CD4-positive, alpha-beta T cell treated with Interleukin-2 at 100 ng/mL for 4 hours (primary cell): Measurements from ENCODE around the gene ST7.

Experiments used
- DNase-seq: peaks from one replicate; pipeline ENCODE4 v3.0.0-alpha.2; 2020; ENCODE audit warnings: low spot score

The ST7 gene

DNA sequence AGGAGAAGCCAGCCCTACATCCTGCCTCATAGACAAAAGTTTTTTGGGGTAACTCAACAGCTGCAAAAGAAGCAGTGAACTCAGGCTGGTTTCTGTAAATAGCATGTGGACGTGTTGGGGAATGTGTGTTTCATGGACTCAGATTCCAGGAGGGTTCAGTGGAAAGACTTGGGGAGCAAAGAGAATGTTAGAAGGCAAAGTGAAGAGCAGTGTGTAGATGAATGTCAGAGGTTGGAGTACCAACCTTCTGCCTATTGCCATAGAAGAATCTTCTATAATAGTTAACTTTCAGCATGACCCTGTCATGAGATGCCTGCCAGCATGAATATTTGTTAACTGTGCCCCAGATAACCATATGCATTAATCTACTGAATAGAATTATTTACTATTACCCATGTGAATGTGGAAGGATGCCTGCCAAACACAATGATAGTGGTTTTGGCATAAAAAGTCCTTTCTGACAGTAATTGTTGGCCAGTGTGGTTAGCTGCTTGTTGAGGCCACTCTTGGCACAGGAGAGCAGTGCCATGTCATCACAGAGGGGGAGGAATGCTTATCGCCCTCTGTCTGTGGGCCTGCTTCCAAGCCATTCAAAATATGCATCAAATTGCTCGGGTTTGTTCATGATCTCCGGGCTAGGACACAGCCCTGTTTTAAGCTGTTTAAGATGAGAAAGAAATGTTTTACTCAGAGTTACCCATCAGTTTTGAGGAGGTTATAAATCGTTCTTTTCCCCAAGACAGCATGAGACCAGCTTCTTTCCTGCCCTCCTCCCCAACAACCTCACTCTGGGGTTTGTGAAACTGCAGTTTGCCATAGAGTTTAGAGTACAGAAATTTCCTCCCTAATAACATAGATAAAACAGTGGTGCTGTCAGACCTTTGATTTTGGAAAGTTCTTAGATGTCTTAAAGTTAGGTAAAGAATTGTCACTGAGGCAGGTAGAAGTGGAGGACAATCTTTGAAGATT, 204.2 kb downstream of the ST7 start:
- DNase-seq = no peak

DNA sequence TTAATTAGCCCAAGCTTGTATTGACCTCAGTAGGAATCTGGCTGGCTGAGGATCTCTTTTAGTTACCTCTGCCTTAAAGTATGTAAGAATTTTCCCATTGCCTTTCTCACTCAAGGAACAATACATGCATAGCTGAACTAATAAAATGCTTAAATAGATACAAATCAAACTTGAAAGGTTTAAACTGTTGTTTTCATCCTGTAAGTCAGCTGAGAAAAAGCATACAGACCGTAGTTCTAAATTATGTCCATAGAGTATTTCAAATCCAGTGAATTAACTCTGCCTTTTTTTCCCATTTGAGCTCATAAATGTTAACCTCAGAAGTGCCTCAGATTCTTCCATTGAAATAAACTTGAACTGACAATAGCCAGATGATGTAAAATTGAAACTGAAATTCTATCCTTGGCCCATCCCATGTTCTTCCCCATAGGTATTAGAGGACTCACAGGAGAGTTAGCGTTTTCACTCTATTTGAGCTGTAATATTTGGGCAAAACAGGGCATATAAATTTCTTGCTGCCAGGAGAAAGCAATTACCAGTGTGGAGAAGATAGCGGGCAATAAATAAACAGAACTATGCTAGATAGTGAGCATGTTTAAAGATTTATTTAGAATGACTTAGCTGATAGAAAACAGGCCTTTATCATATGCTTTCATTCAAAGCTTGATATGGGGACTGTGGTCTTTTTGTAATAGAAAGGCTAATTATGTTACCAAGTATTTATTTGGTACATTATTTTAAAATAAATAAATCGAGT, 205.8 kb downstream of the ST7 start:
- DNase-seq = no peak

DNA sequence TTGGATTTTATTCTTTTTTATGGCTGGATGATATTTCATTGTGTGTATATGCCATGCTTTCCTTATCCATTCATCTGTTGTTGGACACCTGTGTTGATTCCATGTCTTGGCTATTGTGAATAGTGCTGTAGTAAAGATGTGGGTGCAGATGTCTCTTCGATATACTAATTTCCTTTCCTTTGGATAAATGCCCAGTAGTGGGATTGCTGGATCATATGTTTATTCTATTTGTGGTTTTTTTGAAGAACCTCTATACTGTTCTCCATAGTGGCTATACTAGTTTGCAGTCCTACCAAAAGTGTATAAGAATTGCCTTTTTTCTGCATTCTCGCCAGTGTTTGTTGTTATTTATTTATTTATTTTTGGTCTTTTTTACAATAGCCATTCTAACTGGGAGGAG, 209.8 kb downstream of the ST7 start:
- no peak for DNase-seq

DNA sequence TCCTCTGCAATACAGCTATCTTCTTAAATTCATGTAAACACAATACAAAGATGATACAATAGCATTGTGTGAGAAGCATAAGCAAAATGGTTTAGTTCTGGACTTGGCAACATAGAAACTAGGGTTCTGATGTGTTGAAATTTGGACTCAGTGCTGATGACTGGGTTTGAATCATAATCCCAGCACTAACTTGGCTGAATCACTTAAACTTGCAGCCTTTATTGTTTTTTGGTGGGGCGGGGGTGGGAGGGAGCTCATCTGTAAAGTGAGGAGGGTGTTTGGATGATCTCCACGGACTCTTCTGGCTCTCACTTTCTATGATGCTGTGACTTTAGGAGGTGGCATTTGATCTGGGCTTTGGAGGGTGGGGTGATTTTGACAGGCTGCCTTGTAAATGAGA, 211.3 kb downstream of the ST7 start:
- no peak for DNase-seq

DNA sequence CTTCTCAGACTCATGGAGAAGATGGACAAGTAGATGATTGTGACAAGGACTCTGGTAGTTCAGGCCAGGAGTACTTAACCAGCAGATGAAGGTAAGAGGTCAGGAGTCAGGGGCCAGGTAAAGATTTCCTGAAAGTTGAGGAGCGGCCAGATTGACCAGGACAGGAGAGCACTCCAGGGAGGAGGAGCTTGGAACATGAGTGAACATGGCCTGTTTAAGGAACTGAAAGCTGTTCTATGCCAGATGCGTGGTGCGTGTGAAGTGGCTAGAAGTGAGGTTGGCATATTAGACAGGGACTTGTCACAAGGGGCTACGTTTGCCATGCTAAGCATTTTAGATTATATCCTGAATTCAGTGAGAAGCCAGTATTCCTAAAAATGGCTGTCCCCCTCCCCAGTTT, 212.4 kb downstream of the ST7 start:
- DNase-seq = no peak

DNA sequence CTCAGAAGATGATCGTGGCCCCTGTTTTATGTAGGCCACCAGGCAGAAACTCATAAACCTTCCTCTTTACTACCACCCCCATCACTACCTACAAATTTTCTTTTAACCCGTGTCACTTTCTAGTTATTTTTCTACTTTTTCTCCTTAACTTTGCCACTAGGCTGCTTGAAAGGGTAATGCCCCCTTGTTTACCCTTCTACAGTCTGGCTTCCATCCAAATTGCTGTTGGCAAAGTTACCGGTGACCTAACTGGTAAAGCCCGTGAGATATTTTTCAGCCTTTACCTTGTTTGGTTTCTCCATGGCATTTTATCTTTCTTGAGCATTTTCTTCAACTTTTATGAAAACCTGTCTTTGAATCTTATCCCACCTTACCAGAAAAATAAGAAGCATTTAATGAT, 216.6 kb downstream of the ST7 start:
- DNase-seq = no peak

DNA sequence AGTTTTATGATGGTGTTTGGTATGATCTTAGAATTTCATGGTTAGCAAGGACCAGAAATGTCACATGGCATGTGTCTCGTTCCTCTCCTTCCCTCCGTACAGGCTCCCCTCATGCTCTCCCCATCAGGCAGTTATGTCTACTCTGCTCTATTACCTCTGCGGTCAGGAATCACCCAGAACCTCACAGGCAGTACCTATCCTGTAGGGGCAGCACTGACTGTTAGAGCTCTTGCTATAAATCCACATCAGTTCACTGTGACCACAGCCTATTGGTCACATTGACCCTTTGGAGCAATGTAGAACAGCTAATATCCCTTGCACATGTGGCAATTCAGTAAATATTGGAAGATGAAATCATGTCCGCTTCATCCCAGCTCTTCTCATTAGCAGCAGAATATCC, 217.8 kb downstream of the ST7 start:
- DNase-seq = no peak

DNA sequence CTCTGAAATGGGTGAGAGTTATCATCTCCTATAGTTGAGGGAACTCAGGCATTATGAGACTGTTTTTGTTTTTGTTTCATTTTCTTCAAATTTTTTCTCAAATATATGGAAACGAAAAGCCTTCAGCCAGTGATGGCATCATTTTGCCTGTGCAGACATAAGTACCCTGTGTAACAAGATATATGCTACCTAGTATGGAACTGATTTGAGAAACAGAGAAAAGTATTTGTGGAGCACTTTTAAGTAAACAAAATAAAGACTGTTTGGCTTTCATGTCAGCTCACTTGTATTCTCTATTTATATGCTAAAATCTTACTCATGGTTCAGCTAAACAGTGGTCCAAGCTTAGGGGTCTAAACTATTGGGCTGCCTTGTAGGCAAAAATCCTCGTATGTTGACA, 219.0 kb downstream of the ST7 start:
- no peak for DNase-seq

DNA sequence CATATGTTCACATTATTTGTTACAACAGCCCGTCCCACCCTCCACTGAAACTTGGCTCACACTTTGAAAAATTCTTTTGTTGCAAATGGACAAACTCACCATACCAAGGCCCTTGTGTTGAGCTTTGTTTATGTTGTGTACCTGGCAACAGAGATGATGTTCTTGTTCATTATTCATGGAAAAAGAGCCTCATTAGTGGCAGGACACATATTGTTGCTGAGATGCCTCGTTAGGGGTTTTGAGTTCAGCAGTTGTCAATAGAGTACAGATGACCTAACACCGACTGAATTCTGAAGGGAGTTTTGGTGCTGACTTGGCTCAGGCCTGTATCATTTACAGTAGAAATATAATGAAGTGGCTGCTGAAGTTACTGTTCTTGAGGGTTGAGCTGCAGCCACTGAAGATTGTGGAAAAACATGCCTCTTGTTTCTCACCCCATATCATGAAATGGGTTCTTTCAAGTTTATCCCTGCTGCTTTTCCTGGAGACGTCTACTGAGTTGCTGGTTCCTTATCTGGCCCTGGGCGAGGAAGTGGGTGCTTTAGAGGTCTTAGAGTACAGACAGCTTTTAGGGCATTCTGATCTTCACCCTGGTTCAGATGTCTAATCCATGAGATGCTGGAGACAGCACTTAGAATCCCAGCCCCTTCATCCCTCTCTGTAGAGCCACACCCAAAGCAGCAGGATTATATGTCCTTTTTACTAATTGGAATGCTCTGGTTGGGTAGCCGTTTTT, 219.9 kb downstream of the ST7 start:
- no peak for DNase-seq

DNA sequence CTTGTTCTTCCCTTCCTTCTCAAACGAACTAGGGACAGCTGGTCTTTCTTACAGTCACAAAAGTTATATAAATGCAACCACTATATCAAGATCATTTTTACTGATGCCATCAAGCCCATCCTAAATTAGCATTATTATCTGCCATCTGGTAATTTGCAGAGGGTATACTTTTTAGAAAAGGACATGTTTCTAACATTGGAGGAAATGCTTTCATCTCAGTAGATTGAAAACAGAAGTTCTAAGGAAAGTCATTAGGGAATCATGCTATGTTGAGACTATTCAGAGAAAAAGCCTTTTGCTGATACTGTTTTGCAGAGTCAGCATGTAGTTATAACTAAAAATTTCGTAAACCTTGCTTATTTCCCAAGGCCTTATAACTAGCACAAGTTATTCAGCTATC, 222.9 kb downstream of the ST7 start:
- DNase-seq = no peak

DNA sequence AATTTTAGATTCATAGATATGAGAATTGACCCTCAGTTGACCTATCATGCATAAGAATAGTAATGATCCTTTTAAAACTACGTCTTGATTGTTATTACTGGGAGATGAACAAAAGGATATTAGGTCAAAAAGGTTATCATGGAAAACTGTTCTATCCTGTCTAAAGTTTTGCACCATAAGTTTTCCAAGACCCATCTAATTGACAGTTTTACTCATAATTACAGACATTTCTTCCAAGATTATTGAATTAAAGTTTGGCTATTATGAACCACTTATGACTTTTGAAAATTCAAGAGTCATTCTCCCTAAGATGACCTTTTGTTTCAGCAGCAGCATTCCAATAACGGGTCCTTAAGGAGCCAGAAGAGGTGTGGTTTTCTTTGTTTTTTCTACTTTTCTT, 225.3 kb downstream of the ST7 start:
- DNase-seq = no peak

DNA sequence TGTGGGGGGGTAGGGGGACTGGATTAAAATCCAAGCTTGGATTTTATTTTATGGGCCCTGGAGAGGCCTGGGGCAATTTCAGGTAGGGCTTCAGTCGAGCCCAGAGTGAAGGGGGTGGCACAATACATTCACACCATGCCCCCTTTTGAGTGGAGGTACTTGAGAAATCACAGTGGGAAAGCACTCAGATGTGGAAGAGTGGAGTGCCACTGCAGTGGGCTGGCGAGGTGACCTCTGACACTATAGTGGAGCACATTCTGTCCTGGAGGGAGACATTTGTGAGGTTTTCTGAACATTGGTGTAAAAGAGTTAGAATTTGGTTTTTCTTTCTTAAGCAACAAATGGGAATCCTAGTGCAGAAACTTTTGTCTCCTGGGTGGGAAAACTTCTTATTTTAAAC, 226.4 kb downstream of the ST7 start:
- DNase-seq = no peak

DNA sequence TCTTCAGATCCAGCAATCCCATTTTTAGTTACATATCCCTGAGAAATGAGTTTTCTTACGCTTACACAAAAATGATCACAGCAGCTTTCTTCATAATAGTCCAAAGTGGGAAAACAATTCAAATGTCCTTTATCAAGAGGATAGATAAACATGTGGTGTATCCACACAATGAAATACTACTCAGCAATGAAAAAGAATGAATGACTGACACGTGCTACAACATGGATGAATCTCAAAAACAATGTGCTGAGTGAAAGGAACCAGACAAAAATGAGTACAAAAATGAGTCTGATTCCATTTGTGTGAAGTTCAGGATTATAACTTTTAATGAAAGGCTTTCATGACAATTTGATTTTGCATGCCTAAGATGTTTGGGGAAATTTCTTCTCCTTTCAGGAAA, 230.4 kb downstream of the ST7 start:
- no peak for DNase-seq

DNA sequence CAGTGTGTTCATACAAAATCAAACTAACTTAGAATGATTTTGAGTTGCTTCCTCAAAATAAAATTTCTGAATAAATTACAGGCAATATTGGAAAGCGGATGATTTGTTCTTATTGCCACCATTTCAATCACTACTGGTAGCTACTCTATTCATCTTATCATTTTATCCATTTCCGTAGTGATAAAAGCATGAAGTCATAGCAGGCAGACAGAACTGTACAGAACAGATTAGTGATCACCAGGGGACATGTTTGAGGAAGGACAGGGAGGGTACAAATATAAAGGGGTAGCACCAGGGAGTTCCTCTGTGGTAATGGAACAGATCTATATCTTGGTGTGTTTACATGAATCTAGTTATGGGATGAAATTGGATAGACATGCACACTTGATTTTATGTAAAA, 231.1 kb downstream of the ST7 start:
- no peak for DNase-seq

DNA sequence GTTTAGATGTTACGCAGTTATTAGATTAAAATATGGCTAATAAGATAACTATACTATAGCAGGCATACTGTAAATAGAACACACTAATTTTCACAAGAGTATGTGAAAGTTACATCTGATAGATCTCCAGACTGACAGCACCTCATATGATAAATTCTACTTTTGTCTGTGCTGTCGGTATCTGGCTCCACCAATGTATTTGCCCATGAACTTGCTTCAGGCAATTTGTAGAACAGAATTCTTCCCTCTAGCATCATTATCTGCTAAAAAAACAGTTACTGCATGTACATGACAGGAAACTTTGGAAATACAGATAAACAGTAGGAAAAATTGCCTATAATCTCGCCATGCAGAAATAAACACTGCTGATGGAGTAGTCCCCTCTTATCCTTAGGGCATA, 231.8 kb downstream of the ST7 start:
- DNase-seq = no peak

DNA sequence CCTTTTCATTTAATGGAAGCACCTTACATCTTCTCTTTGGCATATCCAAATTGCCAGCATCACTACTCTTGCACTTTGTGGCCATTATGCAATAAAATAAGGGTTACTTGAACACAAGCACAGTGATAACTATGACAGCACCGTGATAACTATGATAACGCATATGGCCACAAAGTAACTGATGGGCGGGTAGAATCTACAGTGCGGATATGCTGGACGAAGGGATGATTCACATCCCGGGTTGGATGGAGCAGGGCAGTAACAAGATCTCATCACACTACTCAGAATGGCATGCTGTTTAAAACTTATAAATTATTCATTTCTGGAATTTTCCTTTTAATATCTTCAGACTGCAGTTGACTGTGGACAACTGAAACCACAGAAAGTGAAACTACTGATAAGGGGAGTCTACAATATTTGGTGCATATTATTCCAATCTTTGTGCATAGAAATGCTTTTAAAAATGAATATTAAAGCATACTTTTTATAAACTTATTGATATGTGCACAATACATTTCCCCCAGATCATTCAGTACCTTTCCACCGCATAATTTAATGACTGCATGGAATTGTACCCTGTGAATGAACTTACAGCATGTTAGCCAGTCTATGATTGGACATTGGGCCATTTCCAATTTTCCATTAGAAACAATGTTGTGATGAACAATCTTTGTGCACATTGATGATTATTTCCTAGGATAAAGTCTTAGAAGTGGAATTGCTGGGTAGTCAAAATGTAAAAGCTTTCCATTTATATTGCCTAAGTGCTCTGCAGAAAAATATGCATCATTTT, 233.1 kb downstream of the ST7 start:
- no peak for DNase-seq

DNA sequence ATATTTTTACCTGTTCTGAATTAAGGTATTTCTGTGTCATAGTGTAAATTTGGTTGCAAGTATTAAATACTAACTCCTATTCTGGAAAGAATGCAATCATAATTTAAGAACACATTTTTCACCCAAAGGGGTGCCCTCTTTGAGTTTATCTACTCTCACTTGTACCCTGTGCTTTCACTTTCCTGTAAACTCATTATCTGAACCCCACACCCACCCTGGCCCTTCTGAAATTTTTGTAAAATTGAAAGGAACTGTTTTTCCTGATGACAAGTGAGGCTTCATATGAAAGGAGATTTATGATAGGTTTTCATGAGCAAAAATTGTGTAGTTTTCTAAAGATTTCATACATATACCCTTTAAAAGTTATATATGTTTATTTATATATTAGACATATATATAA, 235.1 kb downstream of the ST7 start:
- no peak for DNase-seq

DNA sequence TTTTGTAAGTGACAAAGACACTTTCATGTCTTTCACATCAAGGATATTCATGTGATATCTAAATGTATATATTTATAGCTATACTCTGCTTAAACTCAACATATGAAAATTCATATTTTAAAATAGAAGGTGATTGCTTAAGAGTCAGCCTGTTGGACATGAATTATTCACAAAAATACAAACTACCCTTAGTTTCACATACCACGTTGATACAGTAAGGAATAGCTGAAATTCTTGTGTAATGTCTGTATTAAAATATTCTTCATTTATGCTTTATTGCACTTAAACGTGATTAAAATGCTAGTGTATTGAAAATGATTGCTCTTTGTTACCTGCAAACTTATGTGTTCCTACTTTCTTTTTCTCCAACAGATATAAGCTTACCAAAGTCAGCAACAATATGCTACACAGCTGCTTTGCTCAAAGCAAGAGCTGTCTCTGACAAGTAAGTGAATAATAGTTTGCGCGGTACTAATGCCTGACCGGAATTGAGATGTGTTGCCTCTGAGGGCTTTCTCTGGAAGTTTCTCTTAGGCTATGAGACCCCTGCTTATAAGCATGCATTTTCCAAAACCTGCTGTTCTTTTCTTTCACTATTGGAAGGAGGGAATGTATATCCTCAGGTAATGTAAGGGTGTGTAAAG, 235.8 kb downstream of the ST7 start:
- DNase-seq = no peak

DNA sequence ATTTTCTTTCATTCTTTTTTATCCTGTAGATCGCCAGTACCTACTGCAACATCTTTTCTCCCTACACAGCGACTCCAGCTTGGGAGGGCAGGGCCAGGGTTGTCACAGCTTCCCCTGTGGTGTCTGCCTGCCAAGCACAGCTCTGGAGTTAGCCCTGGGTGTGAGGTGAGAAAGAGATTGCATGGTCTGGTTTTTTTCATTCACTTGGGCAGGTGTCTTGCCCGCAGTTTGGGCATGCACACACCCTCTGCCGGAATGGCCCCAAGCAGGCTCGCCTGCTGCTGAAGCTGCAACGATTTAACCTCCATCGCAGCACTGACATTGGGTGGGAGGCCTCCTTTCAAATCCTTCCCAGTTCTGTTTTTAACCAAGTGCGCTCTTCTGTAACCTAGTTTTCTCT, 236.8 kb downstream of the ST7 start:
- no peak for DNase-seq

DNA sequence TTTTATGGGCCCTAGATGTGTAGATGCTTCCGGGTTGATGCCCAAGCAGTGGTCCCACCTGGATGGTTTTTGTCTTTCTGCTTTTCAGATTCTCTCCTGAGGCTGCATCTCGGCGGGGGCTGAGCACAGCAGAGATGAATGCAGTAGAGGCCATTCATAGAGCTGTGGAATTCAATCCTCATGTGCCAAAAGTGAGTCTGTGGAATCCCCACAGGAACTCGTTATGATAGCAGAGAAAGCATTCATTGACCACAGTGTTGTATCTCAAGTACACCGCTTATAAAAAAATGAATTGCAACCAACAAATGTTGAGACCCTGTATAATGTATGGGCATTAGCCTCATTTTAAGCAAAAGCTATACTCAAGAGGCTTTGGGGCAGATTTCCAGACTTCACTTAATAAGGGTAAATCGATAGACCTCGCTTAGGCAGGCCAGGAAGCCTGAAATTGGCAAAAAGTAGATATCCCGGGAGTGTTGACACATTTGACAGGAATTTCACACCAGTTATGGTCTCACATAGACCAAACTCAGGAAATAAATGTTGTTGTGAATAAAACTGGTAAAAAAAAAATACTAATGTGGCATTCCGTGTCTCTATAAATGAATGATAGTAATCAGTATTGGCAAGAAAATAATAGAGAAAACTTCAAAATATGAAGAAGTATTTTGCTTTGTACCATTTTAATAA, 237.6 kb downstream of the ST7 start:
- DNase-seq = no peak

DNA sequence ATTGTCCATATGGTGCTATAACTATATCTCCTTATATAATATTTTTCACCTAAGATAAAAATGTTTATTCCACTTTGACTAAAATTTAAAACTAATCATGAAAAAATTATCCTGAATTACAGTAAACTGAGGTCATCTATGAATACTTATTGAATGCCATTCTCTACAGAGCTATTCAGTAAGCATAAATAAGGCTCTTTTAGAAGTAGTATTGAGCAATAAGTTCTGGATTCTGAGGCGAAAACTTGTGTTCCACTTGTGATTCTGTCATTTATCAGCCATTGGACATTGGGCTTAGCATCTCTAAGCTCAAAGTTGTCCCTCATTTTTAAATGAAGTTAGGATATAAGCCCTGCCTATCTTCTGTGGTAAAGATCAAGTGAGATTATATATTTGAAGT, 238.8 kb downstream of the ST7 start:
- no peak for DNase-seq
